ENCODE measurements around the gene REM2.

- TF ChIP-seq REST (IDR thresholded peaks at IDR 0.05; ENCODE audit: insufficient read depth in 1 of 2, low read depth in 2 of 2, low read length in 2 of 2) (no peak), POLR2AphosphoS5 (IDR thresholded peaks at IDR 0.05; ENCODE audit: low read depth, low read length) (no peak)
These were observed 958 bp upstream of the REM2 start for GRCh38 chr14:22882064-22882463.
